Measurements from ENCODE around the gene C20orf141.

The C20orf141 gene

GRCh38 chr20:2798095-2798805 is 16.5 kb upstream of the C20orf141 start:
- peaks cover 3% of the 10 kb centered on the region for H3K27me3 ChIP-seq (replicated peaks; ENCODE audit: control insufficient read depth, insufficient read depth, low read length)
- no peak for DNase-seq (ENCODE audit: extremely low read depth, insufficient read length)
- TF ChIP-seq, protein P1, sequence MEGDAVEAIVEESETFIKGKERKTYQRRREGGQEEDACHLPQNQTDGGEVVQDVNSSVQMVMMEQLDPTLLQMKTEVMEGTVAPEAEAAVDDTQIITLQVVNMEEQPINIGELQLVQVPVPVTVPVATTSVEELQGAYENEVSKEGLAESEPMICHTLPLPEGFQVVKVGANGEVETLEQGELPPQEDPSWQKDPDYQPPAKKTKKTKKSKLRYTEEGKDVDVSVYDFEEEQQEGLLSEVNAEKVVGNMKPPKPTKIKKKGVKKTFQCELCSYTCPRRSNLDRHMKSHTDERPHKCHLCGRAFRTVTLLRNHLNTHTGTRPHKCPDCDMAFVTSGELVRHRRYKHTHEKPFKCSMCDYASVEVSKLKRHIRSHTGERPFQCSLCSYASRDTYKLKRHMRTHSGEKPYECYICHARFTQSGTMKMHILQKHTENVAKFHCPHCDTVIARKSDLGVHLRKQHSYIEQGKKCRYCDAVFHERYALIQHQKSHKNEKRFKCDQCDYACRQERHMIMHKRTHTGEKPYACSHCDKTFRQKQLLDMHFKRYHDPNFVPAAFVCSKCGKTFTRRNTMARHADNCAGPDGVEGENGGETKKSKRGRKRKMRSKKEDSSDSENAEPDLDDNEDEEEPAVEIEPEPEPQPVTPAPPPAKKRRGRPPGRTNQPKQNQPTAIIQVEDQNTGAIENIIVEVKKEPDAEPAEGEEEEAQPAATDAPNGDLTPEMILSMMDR (IDR thresholded peaks at IDR 0.05; ENCODE audit: insufficient read depth, low read length, poor library complexity, severe bottlenecking) = no peak
- H3K36me3 ChIP-seq (ENCODE audit: control insufficient read depth, insufficient read depth, low read length) = no peaks in the 10 kb centered on the region
- no peak overlapping the region for H3K4me3 ChIP-seq (replicated peaks; ENCODE audit: low read depth, low read length)

GRCh38 chr20:2798814-2799213 is 16.0 kb upstream of the C20orf141 start:
- Histone ChIP-seq H3K4me3 (replicated peaks; ENCODE audit: low read depth, low read length) (no peak overlapping the region), H3K36me3 (ENCODE audit: control insufficient read depth, insufficient read depth, low read length) (no peaks in the 10 kb centered on the region), H3K27me3 (replicated peaks; ENCODE audit: control insufficient read depth, insufficient read depth, low read length) (peaks cover 3% of the 10 kb centered on the region)
- DNase-seq (ENCODE audit: extremely low read depth, insufficient read length) = no peak
- TF ChIP-seq, protein P1 (IDR thresholded peaks at IDR 0.05; ENCODE audit: insufficient read depth, low read length, poor library complexity, severe bottlenecking) = no peak

GRCh38 chr20:2799271-2799670 is 15.5 kb upstream of the C20orf141 start:
- DNase-seq (ENCODE audit: extremely low read depth, insufficient read length) = no peak
- TF ChIP-seq, protein P1 (IDR thresholded peaks at IDR 0.05; ENCODE audit: insufficient read depth, low read length, poor library complexity, severe bottlenecking) = no peak
- no peak overlapping the region for H3K4me3 ChIP-seq (replicated peaks; ENCODE audit: low read depth, low read length)
- no peaks in the 10 kb centered on the region for H3K36me3 ChIP-seq (ENCODE audit: control insufficient read depth, insufficient read depth, low read length)
- peaks cover 3% of the 10 kb centered on the region for H3K27me3 ChIP-seq (replicated peaks; ENCODE audit: control insufficient read depth, insufficient read depth, low read length)

GRCh38 chr20:2799688-2800520 is 14.9 kb upstream of the C20orf141 start:
- Histone ChIP-seq H3K4me3 (replicated peaks; ENCODE audit: low read depth, low read length) (peak overlapping the region; percentile 51), H3K36me3 (ENCODE audit: control insufficient read depth, insufficient read depth, low read length) (no peaks in the 10 kb centered on the region), H3K27me3 (replicated peaks; ENCODE audit: control insufficient read depth, insufficient read depth, low read length) (peaks cover 3% of the 10 kb centered on the region)
- TF ChIP-seq, protein P1 (IDR thresholded peaks at IDR 0.05; ENCODE audit: insufficient read depth, low read length, poor library complexity, severe bottlenecking) = no peak
- no peak for DNase-seq (ENCODE audit: extremely low read depth, insufficient read length)

DNA sequence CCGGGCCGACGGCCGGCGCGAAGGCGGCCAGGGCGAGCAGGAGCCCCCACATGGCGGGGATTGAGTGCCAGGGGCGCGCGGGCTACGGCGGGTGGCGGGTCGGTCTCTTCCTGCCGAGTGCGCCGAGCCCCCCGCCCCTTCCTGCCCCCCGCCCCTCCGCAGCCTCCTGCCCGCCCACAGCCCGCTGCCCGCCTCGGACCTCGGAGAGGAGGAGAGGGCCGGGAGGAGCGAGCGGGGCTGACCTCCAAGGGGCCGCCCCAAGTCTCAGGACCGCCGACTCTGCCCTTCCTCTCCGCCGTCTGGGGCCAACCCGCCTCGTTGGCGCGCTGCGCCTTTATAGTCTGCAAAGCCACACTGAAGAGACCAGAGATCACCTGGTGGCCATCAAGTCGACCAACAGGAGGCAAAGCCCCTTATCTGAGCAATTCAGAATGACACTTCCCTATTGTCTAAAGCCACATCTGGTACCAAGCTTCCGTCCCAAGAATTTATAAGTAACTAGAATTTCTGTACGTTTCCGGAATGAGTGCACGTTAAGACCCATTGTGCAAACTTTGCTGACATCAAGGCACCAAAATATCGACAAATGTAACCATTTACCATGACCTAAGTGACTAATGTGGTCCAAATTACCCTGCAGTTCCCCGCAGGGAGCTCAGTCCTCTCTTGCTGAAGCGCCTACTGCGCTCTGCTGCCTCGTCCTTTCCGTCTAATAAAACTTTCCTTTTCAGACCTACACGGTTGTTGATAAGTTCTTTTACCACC is 14.1 kb upstream of the C20orf141 start, which contains the start of gene CPXM1:
CPXM1 (minus strand) TSS at position 107 of the 765 bp plus-strand sequence; CDS start at position 52, 55 bp downstream.
- DNase-seq (ENCODE audit: extremely low read depth, insufficient read length) = peak; percentile 54
- peak within 1 kb of the TSS; percentile 51 for H3K4me3 ChIP-seq (replicated peaks; ENCODE audit: low read depth, low read length)
- TF ChIP-seq, protein P1 (IDR thresholded peaks at IDR 0.05; ENCODE audit: insufficient read depth, low read length, poor library complexity, severe bottlenecking) = peak; percentile 5

More for the DNA sequence above, 14.1 kb upstream of the C20orf141 start, which contains the start of gene CPXM1:
- Histone ChIP-seq H3K36me3 (ENCODE audit: control insufficient read depth, insufficient read depth, low read length) (no peaks in the 10 kb centered on the region), H3K27me3 (replicated peaks; ENCODE audit: control insufficient read depth, insufficient read depth, low read length) (peaks cover 3% of the 10 kb centered on the region)
